Ascending aorta (tissue), 2 donors: Measurements from ENCODE around the gene PRKRIP1. TPM values are rescaled to one million over a fixed set of nuclear protein-coding genes. Genes with fewer than 3 reads are reported as not detected.

Experiments
- DNase-seq, 2 donors: peaks; one replicate each; pipeline ENCODE4 v3.0.0-alpha.2; 2019; ENCODE audit warnings: low spot score in 2 of 2
- H3K27ac ChIP-seq, 2 donors: fragments of 200-600 bp; sonication (generic); one replicate each; pipeline ENCODE4 v1.5.1; 2016 to 2017; ENCODE audit warnings: mild to moderate bottlenecking in 1 of 2
- H3K27me3 ChIP-seq: fragments of 200-600 bp; sonication (generic); one replicate; pipeline ENCODE4 v1.5.1; 2017
- H3K36me3 ChIP-seq, 2 donors: fragments of 200-600 bp; sonication (generic); one replicate each; pipeline ENCODE4 v1.5.1; 2016
- H3K4me1 ChIP-seq, 2 donors: fragments of 200-600 bp; sonication (generic); one replicate each; pipeline ENCODE4 v1.5.1; 2016 to 2017; ENCODE audit warnings: mild to moderate bottlenecking in 1 of 2
- H3K4me3 ChIP-seq, 2 donors: fragments of 200-600 bp; sonication (generic); one replicate each; pipeline ENCODE4 v1.5.1; 2016 to 2017; ENCODE audit warnings: mild to moderate bottlenecking in 1 of 2
- H3K9me3 ChIP-seq, 2 donors: fragments of 200-600 bp; sonication (generic); one replicate each; pipeline ENCODE4 v1.5.1; 2016
- CTCF ChIP-seq, 3 experiments: fragments of 200-600 bp in 2 of 3; fragments of 450-650 bp in 1 of 3; sonication (generic) in 2 of 3; IDR thresholded peaks; one replicate each; pipeline ENCODE4 v1.5.1; 2016 to 2019; ENCODE audit warnings: antibody characterized with exemption in 3 of 3, mild to moderate bottlenecking in 1 of 3, moderate library complexity in 1 of 3
- intact Hi-C: fragments of 100-400 bp; cut with DNase I; formaldehyde crosslinking; loops from one replicate; pipeline ENCODE4 v1.15.1; 2023
- total RNA-seq: library from RNA; depleted of rRNA; stranded (reverse); fragments of >200 nt; gene quantifications from one replicate; pipeline ENCODE4 v1.1.0, GENCODE V29; 2016

Gene PRKRIP1
- total RNA-seq, 1 donor from 2014 or later = 23.6 TPM

GRCh38 chr7:102468478-102469350, 72.6 kb downstream of the PRKRIP1 start:
- Histone ChIP-seq H3K27me3 (no peaks in the 10 kb centered on the region), H3K9me3 (no peaks in the 10 kb centered on the region), H3K27ac (no peak overlapping the region), H3K36me3 (peaks cover 21 to 33% of the 10 kb centered on the region in 2 donors), H3K4me3 (no peak overlapping the region), H3K4me1 (peaks cover 9 to 11% of the 10 kb centered on the region in 2 donors)
- intact Hi-C loops = no loop called here
- DNase-seq = no peak
- no peak for TF ChIP-seq CTCF (IDR thresholded peaks at IDR 0.05)

- H3K36me3 ChIP-seq = peaks cover 23 to 33% of the 10 kb centered on the region in 2 donors
These were observed 73.3 kb downstream of the PRKRIP1 start for GRCh38 chr7:102469351-102469971.

GRCh38 chr7:102469972-102470825, 74.0 kb downstream of the PRKRIP1 start:
- DNase-seq = no peak
- Histone ChIP-seq H3K27ac (no peak overlapping the region), H3K4me3 (no peak overlapping the region), H3K36me3 (peaks cover 23 to 33% of the 10 kb centered on the region in 2 donors), H3K4me1 (peaks cover 5 to 7% of the 10 kb centered on the region in 2 donors), H3K27me3 (no peaks in the 10 kb centered on the region), H3K9me3 (no peaks in the 10 kb centered on the region)
- TF ChIP-seq CTCF (IDR thresholded peaks at IDR 0.05) = no peak
- intact Hi-C loops = no loop called here

More at GRCh38 chr7:102469351-102469971, 73.3 kb downstream of the PRKRIP1 start:
- no peak for DNase-seq
- Histone ChIP-seq H3K4me1 (peaks cover 5 to 7% of the 10 kb centered on the region in 2 donors), H3K9me3 (no peaks in the 10 kb centered on the region), H3K4me3 (no peak overlapping the region), H3K27me3 (no peaks in the 10 kb centered on the region), H3K27ac (no peak overlapping the region)
- TF ChIP-seq CTCF (IDR thresholded peaks at IDR 0.05) = no peak
- intact Hi-C loops = no loop called here

- H3K36me3 ChIP-seq = peaks cover 23 to 33% of the 10 kb centered on the region in 2 donors
- H3K27me3 ChIP-seq = no peaks in the 10 kb centered on the region
- no peak overlapping the region for H3K27ac ChIP-seq
- intact Hi-C loops = no loop called here
- no peak overlapping the region for H3K4me3 ChIP-seq
- no peaks in the 10 kb centered on the region for H3K9me3 ChIP-seq
- no peak for DNase-seq
- no peak for TF ChIP-seq CTCF (IDR thresholded peaks at IDR 0.05)
- no peaks in the 10 kb centered on the region for H3K4me1 ChIP-seq
These were observed 75.6 kb downstream of the PRKRIP1 start for GRCh38 chr7:102471791-102472125.

GRCh38 chr7:102472126-102473041, 76.2 kb downstream of the PRKRIP1 start:
- TF ChIP-seq CTCF (IDR thresholded peaks at IDR 0.05) = no peak
- Histone ChIP-seq H3K4me1 (no peaks in the 10 kb centered on the region), H3K27ac (no peak overlapping the region), H3K27me3 (no peaks in the 10 kb centered on the region), H3K9me3 (no peaks in the 10 kb centered on the region), H3K4me3 (no peak overlapping the region), H3K36me3 (peaks cover 23 to 33% of the 10 kb centered on the region in 2 donors)
- intact Hi-C loops = no loop called here
- DNase-seq = no peak
